HUES48 (cell line): Measurements from ENCODE around the gene RBM34.

Source experiments
- H3K27ac ChIP-seq: one replicate; pipeline ENCODE4 v1.7.0; 2013; ENCODE audit warnings: low read depth, low read length, inconsistent platforms
- H3K27me3 ChIP-seq: 2 replicates; pipeline ENCODE4 v1.6.1; 2013; ENCODE audit warnings: mild to moderate bottlenecking, low read length; ENCODE audit not compliant: control insufficient read depth, insufficient read depth
- H3K36me3 ChIP-seq: 2 replicates; pipeline ENCODE4 v1.6.1; 2013; ENCODE audit warnings: low read length; ENCODE audit not compliant: control insufficient read depth, insufficient read depth
- H3K4me1 ChIP-seq: 2 replicates; pipeline ENCODE4 v1.6.1; 2013; ENCODE audit warnings: mild to moderate bottlenecking, low read length; ENCODE audit not compliant: control insufficient read depth, insufficient read depth
- H3K4me3 ChIP-seq: 2 replicates; pipeline ENCODE4 v1.5.1; 2013; ENCODE audit warnings: mild to moderate bottlenecking, low read depth, low read length
- H3K9ac ChIP-seq: 2 replicates; pipeline ENCODE4 v1.6.1; 2013; ENCODE audit warnings: mild to moderate bottlenecking, low read depth, low read length, moderate library complexity
- H3K9me3 ChIP-seq: 2 replicates; pipeline ENCODE4 v1.6.1; 2013; ENCODE audit warnings: low read length; ENCODE audit not compliant: control insufficient read depth, insufficient read depth

The RBM34 gene

DNA sequence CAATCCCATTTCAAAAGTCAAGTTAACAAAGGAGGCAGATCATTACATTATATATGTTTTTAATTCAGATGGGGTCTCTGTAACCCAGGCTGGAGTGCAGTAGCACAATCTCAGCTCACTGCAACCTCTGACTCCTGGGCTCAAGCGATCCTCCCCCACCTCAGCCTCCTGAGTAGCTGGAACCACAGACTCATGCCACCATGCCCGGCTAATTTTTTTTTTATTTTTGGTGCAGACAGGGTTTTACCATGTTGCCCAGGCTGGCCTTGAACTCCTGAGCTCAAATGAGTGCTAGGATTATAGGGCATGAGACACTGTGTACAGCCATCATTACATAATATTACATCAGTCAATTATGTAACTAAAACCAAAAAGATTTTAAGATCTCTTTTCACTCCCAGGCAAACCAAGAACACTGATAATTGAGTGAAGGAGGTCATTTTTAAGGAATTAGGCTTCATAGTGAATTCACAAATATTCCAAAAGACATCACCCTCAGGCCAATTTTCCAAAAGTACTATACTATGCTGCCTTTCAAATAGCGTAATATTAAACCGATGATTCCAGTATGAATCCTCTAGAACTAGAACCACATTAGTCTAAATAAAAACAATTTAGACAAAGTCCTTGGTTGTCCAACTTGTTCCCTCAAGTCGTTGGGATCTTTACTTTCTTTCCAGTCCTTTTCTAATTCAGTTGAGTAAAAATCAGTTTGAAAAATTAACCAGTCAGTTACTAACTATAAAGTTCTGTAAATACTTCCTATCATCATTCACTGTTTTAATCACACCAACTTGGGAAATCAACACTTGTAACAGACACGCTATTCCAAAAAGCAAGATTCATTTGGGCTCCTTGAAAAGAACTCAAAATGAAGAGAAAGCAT, 48.5 kb downstream of the RBM34 start:
- no peaks in the 10 kb centered on the region for H3K4me1 ChIP-seq
- no peak overlapping the region for H3K4me3 ChIP-seq
- no peaks in the 10 kb centered on the region for H3K27me3 ChIP-seq
- H3K9ac ChIP-seq, result no peak overlapping the region
- H3K9me3 ChIP-seq, result no peaks in the 10 kb centered on the region
- H3K36me3 ChIP-seq, result peaks cover 93% of the 10 kb centered on the region
- H3K27ac ChIP-seq, result no peak overlapping the region

DNA sequence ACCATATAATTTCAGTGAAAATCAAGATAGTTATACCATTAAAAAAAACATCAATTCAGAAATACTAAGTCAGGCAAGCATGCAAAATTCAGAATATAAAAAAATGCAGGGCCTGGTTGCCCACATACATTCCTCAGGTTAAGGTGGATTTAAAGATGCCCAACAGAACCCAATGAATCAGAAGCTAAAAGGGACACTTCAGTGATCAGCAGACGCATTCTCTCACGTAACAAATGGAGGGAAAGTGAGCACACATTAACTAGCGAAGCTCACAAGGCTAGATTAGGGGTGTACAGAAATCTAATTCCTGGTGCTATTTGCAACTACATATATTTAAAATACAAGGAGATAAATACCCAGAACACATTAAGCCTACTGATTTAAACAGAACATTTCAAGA, 49.9 kb downstream of the RBM34 start:
- no peaks in the 10 kb centered on the region for H3K9me3 ChIP-seq
- H3K27me3 ChIP-seq, result no peaks in the 10 kb centered on the region
- H3K36me3 ChIP-seq, result peaks cover 89% of the 10 kb centered on the region
- no peak overlapping the region for H3K27ac ChIP-seq
- no peak overlapping the region for H3K9ac ChIP-seq
- H3K4me3 ChIP-seq, result no peak overlapping the region
- H3K4me1 ChIP-seq, result no peaks in the 10 kb centered on the region

DNA sequence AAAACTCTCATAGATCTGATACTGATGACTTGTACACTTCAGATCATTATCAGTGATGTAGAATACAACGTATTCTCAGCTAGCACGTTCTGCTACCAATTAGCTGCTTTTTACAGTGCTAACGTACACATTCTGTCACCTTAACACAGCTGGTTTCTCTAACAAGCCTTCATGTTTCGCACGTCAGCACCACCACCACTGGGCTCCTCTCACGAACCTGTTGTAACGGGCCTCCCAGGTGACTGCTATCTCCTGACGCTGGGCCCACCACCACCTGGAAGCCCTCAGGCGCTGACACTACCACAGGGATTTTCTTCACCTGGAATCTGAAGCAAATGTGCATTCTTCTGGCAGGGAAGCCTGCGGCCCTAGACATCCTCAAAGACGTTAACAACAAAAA, 52.2 kb downstream of the RBM34 start:
- no peaks in the 10 kb centered on the region for H3K27me3 ChIP-seq
- H3K9me3 ChIP-seq, result no peaks in the 10 kb centered on the region
- H3K9ac ChIP-seq, result no peak overlapping the region
- H3K27ac ChIP-seq, result no peak overlapping the region
- H3K4me3 ChIP-seq, result no peak overlapping the region
- H3K36me3 ChIP-seq, result peaks cover 69% of the 10 kb centered on the region
- 0 out of 2 replicates have a peak, but pooled peaks cover 8% of the 10 kb centered on the region for H3K4me1 ChIP-seq

DNA sequence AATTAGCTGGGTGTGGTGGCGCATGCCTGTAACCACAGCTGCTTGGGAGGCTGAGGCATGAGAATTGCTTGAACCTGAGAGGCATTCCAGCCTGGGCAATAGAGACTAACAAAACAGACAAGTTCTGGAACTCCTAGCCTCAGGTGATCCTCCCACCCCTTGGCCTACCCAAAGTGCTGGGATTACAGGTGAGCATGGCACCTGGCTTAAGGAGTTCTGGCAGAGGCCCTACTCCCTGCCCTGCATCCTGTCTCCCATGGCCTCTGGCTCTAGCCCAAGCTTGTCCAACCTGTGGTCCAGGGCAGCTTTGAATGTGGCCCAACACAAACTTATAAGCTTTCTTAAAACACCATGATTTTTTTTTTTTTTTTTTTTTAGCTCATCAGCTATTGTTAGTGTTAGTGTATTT, 52.9 kb downstream of the RBM34 start:
- H3K36me3 ChIP-seq, result peaks cover 62% of the 10 kb centered on the region
- H3K4me3 ChIP-seq, result no peak overlapping the region
- 0 out of 2 replicates have a peak, but pooled peaks cover 10% of the 10 kb centered on the region for H3K4me1 ChIP-seq

DNA sequence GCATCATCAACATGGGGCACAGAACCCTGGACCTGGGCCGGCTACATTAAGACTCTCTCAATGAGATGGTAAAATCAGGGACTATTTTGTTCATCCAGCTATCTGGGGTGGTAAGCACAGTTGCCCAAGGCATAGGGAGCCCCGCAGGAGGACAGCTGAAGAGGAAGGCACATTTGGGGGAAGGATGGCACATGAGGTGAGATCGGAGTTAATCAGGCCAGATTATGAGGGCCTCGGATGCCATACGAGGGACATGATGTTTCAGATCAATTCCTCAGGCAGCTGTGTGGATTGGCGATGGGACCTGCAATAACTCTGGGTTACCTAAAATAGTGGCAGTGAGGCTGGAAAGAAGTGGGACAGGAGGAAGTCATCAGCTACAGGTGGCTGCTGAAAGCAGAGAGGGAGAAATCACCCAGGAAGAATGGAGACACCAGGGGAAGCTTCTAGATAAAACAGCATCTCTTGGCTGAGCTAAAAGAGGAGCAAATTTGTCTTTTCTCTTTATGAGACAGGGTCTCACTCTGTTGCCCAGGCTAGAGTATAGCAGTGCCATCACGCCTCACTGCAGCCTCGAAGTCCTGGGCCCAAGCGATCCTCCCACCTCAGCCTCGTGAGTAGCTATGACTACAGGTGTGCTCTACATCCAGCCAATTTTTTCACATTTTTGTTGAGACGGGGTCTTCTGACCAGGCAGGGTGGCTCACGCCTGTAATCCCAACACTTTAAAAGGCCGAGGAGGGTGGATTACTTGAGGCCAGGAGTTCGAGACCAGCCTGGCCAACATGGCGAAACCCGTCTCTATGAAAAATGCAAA, 53.5 kb downstream of the RBM34 start:
- Histone ChIP-seq H3K4me3 (no peak overlapping the region), H3K9ac (no peak overlapping the region), H3K27ac (no peak overlapping the region), H3K9me3 (no peaks in the 10 kb centered on the region), H3K27me3 (no peaks in the 10 kb centered on the region), H3K36me3 (peaks cover 56% of the 10 kb centered on the region), H3K4me1 (0 out of 2 replicates have a peak, but pooled peaks cover 10% of the 10 kb centered on the region)

More for the DNA sequence above, 52.9 kb downstream of the RBM34 start:
- no peak overlapping the region for H3K9ac ChIP-seq
- H3K9me3 ChIP-seq, result no peaks in the 10 kb centered on the region
- H3K27me3 ChIP-seq, result no peaks in the 10 kb centered on the region
- H3K27ac ChIP-seq, result no peak overlapping the region

DNA sequence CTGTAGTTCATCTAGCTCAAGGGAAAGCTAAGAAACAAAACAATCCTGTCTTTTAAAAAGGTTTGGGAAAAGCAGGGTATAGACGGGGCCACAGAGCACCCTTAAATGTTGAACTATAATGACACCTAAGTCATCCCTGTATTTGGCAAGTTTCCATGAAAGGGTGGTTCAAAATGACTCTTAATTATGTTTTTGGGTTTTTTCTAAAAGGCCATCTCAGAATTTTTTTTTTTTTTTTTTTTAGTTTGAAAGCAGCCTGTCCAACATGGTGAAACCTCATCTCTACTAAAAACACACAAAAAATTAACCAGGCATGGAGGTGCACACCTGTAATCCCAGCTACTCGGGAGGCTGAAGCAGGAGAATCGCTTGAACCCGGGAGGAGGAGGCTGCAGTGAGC, 54.6 kb downstream of the RBM34 start:
- Histone ChIP-seq H3K4me3 (no peak overlapping the region), H3K4me1 (0 out of 2 replicates have a peak, but pooled peaks cover 10% of the 10 kb centered on the region), H3K27ac (no peak overlapping the region), H3K36me3 (peaks cover 45% of the 10 kb centered on the region), H3K27me3 (no peaks in the 10 kb centered on the region), H3K9ac (no peak overlapping the region), H3K9me3 (no peaks in the 10 kb centered on the region)

DNA sequence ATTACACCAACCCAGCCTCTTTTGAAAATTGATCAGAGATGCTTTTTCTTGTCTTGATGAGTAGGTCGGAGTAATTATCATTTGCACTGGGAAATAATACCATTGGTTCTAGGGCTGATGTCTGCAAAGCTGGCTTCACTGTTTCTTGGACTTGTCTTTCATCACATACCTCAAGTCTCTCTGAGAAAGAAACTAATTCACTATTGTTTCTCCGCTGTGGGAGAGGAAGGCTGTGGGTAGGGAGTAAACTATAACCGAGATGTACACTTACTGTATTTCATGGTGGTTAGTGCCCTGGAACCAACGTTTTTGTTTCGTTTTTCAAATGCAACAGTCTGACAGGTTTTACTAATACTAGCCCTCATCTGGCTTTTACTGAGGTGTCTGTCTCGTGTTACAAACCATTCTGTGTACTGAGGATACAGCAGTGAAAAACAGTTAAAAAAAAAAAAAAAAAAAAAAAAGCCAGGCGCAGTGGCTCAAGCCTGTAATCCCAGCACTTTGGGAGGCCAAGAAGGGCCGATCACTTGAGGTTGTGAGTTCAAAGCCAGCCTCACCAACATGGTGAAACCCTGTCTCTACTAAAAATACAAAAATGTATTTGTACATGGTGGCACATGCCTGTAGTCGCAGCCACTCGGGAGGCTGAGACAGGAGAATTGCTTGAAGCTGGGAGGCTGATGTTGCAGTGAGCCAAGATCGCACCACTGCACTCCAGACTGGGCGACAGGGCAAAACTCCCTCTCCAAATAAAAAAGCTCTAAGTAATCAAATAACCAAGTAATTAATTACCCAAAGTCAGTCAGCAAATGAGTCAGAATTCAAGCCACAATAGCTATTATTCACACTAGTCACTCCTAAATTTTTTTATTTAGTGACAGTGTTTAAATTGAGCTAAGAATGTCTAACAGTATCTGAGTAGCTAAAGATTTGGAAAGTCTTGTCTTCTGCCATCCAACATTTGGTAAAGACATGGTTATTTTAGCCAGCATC, 55.7 kb downstream of the RBM34 start:
- no peak overlapping the region for H3K4me3 ChIP-seq
- H3K36me3 ChIP-seq, result peaks cover 34% of the 10 kb centered on the region
- H3K4me1 ChIP-seq, result 0 out of 2 replicates have a peak, but pooled peaks cover 10% of the 10 kb centered on the region
- no peak overlapping the region for H3K9ac ChIP-seq
- no peaks in the 10 kb centered on the region for H3K27me3 ChIP-seq
- no peak overlapping the region for H3K27ac ChIP-seq
- no peaks in the 10 kb centered on the region for H3K9me3 ChIP-seq

DNA sequence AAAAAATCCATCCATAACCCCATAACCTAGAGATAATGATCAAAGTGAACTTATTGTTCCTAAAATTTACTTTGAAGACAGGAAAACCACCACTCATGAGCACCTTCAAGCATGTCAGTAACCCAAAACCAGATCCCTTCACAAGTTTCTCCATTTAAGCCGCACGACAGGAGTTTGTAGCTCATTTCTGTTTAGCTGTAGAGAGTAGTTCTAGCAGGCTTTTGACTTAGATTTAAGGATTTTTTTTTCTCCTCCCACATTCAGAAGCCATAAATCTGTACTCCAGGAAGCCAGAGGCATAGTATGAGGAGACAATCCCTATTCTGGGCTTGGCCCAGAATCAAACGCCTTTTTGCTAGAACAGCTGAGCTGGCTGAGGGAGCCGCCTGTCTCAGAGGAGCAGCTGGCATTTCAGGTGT, 58.0 kb downstream of the RBM34 start:
- no peak overlapping the region for H3K4me3 ChIP-seq
- H3K9me3 ChIP-seq, result no peaks in the 10 kb centered on the region
- peaks cover 10% of the 10 kb centered on the region for H3K36me3 ChIP-seq
- H3K27me3 ChIP-seq, result no peaks in the 10 kb centered on the region
- H3K9ac ChIP-seq, result no peak overlapping the region
- 0 out of 2 replicates have a peak, but pooled peaks cover 10% of the 10 kb centered on the region for H3K4me1 ChIP-seq
- no peak overlapping the region for H3K27ac ChIP-seq

DNA sequence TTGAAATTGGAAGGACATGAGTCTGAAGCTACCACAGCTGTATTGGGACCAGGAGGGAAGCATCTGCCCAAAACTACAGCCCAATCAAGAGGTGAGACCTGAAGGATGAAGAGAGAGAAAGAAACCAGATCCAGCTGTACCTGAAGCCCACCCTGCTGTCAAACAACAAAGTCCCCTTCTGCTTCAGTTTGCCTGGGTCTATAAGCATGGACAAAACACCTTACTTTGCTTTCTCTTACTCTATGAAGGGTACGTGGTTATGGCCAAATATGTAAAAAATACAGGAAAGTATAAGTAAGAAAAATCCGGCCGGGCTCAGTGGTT, 58.8 kb downstream of the RBM34 start:
- H3K4me1 ChIP-seq, result 0 out of 2 replicates have a peak, but pooled peaks cover 10% of the 10 kb centered on the region
- no peak overlapping the region for H3K27ac ChIP-seq
- H3K9me3 ChIP-seq, result no peaks in the 10 kb centered on the region
- peaks cover 4% of the 10 kb centered on the region; the same call in 1 of the 2 replicates for H3K36me3 ChIP-seq
- H3K4me3 ChIP-seq, result no peak overlapping the region
- no peaks in the 10 kb centered on the region for H3K27me3 ChIP-seq
- no peak overlapping the region for H3K9ac ChIP-seq

DNA sequence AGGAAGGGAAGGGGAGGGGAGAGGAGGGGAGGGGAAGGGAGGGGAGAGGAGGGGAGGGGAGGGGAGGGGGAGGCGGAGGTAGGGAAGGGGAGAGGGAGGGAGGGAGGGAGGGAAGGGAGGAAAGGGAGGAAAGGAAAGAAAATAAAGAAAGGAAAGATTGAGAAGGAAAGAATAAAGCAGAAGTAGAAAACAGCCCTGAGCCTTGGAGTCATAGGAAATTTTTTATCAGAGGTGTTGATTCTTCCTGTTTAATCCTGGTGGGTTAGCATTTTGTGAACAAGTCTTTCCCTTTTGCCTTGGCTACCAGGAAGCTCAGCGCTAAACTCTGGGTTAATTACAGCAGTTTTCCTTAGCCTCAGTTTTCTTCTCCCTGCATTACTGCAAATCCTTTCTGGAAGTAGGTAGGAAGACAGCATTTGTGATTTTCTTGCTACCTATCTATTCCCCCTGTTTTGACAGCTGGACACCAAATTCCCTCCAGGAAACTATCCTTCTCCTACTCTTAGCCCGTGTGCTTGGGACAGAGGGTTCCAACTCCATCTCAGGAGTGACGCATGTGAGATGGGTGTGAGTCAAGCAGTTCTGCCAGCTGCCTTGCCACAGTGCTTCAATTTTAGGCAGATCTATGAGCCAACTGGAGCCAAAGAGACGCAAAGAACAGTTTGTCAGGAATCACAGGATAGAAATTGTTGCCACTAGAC, 59.3 kb downstream of the RBM34 start:
- 0 out of 2 replicates have a peak, but pooled peaks cover 10% of the 10 kb centered on the region for H3K4me1 ChIP-seq

More for the DNA sequence above, 59.3 kb downstream of the RBM34 start:
- no peaks in the 10 kb centered on the region for H3K36me3 ChIP-seq
- no peak overlapping the region for H3K27ac ChIP-seq
- H3K27me3 ChIP-seq, result no peaks in the 10 kb centered on the region
- no peaks in the 10 kb centered on the region for H3K9me3 ChIP-seq
- H3K4me3 ChIP-seq, result no peak overlapping the region
- no peak overlapping the region for H3K9ac ChIP-seq
